LNCaP clone FGC (cell line): ENCODE data around the gene PRR36.

Source experiments
- DNase-seq: peaks from one replicate; pipeline ENCODE4 v3.0.0-alpha.2; 2011; ENCODE audit warnings: low read depth
- H3K4me3 ChIP-seq: 2 replicates; pipeline ENCODE4 v1.5.1; 2011; ENCODE audit warnings: mild to moderate bottlenecking, low read depth, low read length, control low read depth
- TF ChIP-seq, protein P1 (sequence below): IDR thresholded peaks from 2 replicates; pipeline ENCODE4 v1.5.1; 2012; ENCODE audit warnings: mild to moderate bottlenecking; ENCODE audit not compliant: control insufficient read depth, insufficient read depth; ENCODE audit errors: extremely low read depth

Gene PRR36

DNA sequence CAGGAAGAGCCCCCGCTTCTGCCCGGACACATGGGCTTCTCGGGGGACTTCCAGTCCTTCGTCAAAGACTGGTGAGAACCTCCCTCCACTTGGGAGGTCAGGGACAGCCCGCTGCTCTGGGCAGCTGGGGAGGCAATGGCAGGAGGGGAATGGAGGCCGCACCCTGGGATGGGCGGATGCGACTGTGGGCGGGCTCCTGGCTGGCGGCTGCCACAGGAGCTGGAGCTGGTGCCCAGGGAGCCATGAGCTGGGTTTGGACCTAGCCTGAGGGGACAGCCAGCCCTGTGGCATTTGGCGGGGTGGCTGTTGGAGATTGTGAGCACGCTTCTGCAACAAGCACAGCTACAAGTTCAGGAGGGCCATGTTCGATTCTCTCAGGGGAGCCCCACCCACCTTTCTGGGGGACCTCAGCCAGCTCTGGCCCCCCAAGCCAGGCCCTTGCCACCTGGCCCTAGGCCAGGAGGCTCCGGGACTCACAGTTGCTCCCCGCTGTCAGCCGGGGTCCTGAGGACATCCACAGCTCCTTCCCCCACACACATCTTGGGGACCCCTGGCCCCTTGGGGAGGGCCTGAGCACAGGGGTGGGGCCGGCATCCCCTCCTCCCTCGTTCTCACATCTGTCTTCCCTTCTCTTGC is 37.4 kb upstream of the PRR36 start:
- no peak for DNase-seq
- TF ChIP-seq, protein P1, sequence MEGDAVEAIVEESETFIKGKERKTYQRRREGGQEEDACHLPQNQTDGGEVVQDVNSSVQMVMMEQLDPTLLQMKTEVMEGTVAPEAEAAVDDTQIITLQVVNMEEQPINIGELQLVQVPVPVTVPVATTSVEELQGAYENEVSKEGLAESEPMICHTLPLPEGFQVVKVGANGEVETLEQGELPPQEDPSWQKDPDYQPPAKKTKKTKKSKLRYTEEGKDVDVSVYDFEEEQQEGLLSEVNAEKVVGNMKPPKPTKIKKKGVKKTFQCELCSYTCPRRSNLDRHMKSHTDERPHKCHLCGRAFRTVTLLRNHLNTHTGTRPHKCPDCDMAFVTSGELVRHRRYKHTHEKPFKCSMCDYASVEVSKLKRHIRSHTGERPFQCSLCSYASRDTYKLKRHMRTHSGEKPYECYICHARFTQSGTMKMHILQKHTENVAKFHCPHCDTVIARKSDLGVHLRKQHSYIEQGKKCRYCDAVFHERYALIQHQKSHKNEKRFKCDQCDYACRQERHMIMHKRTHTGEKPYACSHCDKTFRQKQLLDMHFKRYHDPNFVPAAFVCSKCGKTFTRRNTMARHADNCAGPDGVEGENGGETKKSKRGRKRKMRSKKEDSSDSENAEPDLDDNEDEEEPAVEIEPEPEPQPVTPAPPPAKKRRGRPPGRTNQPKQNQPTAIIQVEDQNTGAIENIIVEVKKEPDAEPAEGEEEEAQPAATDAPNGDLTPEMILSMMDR, result no peak
- H3K4me3 ChIP-seq, result no peak overlapping the region

DNA sequence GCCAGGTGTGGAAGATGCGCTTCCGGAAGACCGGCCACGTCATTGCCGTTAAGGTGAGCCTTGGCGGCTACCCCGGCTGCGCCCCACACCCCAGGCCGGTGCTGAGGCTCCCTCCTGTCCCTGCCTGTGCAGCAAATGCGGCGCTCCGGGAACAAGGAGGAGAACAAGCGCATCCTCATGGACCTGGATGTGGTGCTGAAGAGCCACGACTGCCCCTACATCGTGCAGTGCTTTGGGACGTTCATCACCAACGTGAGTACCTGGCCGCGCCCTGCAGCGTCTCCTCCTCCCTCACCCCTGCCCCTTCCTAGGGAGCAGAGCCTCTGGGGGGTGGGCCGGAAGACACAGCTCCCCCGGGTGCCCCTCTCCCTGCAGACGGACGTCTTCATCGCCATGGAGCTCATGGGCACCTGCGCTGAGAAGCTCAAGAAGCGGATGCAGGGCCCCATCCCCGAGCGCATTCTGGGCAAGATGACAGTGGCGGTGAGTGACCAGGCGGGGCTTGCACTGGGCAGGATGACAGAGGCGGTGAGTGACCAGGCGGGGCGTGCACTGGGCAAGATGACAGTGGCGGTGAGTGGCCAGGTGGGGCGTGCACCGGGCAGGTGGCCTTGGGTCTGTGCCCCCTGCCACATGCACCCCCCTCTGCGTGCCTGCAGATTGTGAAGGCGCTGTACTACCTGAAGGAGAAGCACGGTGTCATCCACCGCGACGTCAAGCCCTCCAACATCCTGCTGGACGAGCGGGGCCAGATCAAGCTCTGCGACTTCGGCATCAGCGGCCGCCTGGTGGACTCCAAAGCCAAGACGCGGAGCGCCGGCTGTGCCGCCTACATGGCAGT is 36.4 kb upstream of the PRR36 start:
- H3K4me3 ChIP-seq, result no peak overlapping the region
- TF ChIP-seq, protein P1, result no peak
- no peak for DNase-seq

DNA sequence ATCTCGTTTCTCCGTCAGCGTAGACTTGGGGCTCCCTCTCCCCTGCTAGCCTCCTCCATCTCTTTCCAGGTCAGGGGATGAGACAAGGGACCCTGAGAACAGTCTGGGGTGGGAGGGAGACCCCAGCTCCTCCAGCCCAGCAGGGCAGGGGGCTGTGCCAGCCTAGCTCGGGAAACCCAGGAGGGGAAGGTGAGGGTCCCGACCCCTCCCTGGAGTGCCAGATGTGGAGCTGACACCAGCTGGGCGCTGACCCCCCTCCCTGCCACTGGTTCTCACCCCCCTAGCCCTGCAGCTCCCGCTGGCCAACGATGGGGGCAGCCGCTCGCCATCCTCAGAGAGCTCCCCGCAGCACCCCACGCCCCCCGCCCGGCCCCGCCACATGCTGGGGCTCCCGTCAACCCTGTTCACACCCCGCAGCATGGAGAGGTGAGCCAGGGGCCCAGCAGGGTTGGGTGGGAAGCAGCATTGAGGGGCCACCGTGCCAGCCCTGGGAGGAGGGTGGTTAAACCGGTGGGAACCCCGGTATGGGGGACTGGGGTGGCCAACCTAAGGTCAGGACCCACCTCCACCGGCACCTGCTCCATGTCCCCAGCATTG is 35.4 kb upstream of the PRR36 start:
- TF ChIP-seq, protein P1, result no peak
- no peak for DNase-seq
- no peak overlapping the region for H3K4me3 ChIP-seq

DNA sequence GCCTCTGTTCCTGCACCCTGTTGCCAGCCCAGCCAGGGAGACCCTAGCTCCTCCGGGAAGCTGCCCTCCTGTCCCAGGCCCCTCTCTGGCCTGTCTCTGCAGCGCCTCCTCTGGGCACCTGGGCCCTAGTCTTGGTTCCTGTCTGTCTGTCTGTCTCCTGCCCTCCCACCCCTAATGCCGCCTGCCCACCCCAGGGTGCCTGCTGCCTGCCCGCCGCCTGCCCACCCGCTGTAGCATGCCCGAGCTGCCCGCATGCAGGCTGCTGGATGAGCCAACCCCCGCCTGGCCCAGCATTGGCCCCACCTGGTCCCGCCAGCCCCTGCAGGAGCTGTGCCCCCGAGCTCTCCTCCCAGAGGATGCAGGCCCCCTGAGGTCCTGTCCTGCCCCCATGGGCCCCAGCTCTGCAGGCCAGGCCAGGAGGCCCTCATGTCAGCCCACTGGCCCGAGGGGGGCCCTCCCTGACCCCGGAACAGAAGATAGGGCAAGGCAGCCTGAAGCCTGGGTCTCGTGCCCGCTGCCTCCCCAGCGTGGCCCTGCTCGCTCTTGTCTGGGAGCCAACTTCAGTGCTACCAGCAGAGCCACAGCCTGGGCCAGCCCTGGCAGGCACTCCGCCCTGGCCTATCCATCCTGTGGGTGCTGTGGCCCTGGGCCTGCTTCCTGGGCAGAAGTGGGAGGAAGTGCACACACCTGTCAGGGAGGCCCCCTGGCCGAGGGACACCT is 34.7 kb upstream of the PRR36 start:
- no peak for DNase-seq
- TF ChIP-seq, protein P1, result no peak
- H3K4me3 ChIP-seq, result no peak overlapping the region

DNA sequence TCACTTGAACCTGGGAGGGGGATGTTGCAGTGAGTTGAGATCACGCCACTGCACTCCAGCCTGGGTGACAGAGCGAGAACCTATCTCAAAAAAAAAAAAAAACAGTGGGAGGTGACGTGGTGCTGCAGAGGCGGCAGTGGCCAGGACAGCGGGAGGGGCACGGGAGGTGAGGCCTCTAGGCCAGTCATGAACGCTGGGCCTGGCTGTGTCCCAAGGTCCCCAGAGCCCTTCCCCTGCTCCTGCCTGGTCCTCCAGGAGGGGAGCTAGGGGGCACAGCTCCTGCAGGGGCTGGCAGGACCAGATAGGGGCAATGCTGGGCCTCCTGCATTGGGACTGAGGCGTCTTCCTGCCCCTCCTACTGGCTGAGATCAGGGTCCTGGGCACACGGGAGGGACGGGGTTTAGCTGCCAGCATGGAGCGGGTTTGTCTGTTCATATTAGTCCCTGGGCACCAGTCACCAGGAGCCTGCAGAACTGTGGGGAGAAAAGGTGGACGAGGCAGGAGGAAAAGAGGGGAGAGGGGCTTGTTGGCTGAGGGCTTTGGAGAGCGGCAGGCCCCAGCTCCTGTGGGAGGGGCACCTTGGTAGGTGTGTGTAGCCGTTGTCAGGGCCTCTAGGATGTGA is 34.0 kb upstream of the PRR36 start:
- H3K4me3 ChIP-seq, result no peak overlapping the region
- TF ChIP-seq, protein P1, result no peak
- no peak for DNase-seq

DNA sequence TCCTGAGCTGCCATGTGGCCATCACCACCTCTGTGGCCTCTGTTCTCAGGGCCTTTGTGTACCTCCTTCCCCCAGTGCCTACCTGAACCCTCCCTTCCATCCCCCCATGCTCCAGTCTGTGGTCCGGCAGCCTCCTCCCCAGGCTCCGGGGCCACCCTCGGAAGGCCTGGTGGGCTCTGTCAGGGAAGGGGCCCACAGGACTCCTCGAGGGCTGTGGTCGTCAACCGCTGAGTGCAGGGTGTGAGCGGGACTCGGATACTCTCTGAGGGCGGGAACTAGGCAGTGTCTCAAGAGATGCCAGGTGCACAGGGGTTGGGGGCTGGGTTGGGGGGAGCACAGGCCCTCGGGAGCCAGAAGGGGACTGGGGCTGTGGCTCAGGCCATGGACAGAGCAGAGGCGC is 33.4 kb upstream of the PRR36 start:
- H3K4me3 ChIP-seq, result no peak overlapping the region
- TF ChIP-seq, protein P1, result no peak
- no peak for DNase-seq
